Measurements from ENCODE around the gene FGGY. TPM values are rescaled to one million over a fixed set of nuclear protein-coding genes. Genes with fewer than 3 reads are reported as not detected.

FGGY gene
- total RNA-seq, 2 donors from 2014 or later: 14.1 to 14.8 TPM

DNA sequence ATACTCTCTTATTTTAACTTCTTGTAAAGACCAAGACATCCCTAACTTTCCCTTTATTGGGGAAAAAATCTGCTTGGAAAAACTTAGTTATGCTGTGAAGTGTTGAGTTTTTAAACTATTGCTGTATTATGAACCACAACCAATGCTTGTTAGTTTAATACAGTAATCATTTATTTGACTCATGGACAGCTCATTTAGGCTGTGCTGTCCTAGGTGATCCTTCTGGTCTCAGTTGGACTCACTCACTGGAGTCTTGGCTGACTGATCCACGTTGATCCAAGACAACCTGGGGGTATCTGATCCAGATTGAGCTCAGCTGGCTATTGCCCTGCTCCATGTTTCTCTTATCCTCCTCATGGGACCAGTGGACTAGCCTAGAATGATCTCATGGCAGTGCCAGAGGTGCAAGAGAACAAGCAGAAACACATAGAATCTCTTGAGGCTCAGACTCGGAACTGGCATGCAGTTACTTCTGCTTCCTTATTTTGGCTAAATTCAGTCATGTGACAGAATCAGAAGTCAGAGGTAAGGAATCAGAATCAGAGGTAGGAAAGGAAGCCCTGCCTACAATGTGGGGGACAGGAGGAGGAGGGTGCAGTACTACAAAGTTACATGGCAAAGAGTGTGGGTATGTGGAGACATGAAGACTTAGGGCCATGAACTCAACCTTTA lies 156.5 kb downstream of the FGGY start:
- no peak overlapping the region for H3K4me3 Mint-ChIP-seq
- H3K9me3 ChIP-seq (ENCODE audit: control insufficient read depth, low read length): no peaks in the 10 kb centered on the region
- no peaks in the 10 kb centered on the region for H3K27me3 Mint-ChIP-seq (ENCODE audit: insufficient read depth)
- H3K4me1 ChIP-seq (ENCODE audit: control insufficient read depth, insufficient read depth, low read length): peaks cover 4% of the 10 kb centered on the region
- H3K9me3 Mint-ChIP-seq: no peaks in the 10 kb centered on the region
- H3K36me3 ChIP-seq (ENCODE audit: control insufficient read depth, insufficient read depth, low read length): no peaks in the 10 kb centered on the region
- H3K4me3 ChIP-seq (ENCODE audit: low read length): no peak overlapping the region
- no peaks in the 10 kb centered on the region for H3K4me1 Mint-ChIP-seq
- H3K27ac ChIP-seq (ENCODE audit: low read depth, low read length): no peak overlapping the region
- TF ChIP-seq, protein P1, sequence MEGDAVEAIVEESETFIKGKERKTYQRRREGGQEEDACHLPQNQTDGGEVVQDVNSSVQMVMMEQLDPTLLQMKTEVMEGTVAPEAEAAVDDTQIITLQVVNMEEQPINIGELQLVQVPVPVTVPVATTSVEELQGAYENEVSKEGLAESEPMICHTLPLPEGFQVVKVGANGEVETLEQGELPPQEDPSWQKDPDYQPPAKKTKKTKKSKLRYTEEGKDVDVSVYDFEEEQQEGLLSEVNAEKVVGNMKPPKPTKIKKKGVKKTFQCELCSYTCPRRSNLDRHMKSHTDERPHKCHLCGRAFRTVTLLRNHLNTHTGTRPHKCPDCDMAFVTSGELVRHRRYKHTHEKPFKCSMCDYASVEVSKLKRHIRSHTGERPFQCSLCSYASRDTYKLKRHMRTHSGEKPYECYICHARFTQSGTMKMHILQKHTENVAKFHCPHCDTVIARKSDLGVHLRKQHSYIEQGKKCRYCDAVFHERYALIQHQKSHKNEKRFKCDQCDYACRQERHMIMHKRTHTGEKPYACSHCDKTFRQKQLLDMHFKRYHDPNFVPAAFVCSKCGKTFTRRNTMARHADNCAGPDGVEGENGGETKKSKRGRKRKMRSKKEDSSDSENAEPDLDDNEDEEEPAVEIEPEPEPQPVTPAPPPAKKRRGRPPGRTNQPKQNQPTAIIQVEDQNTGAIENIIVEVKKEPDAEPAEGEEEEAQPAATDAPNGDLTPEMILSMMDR (conservative IDR thresholded peaks at IDR 0.05): no peak
- H3K27ac Mint-ChIP-seq: no peak overlapping the region
- WGBS, 2 experiments (ENCODE audit: insufficient coverage in 1 of 2, insufficient read length in 1 of 2): 88 to 90% methylated on average over 2 of the region's 2 CpGs
- no peak for DNase-seq
- H3K36me3 Mint-ChIP-seq (ENCODE audit: low read depth): no peaks in the 10 kb centered on the region
- no peaks in the 10 kb centered on the region for H3K27me3 ChIP-seq (ENCODE audit: control insufficient read depth, insufficient read depth, low read length, poor library complexity, severe bottlenecking)
- no peak overlapping the region for H3K9ac ChIP-seq (ENCODE audit: extremely low read depth, low read length, poor library complexity, severe bottlenecking)

DNA sequence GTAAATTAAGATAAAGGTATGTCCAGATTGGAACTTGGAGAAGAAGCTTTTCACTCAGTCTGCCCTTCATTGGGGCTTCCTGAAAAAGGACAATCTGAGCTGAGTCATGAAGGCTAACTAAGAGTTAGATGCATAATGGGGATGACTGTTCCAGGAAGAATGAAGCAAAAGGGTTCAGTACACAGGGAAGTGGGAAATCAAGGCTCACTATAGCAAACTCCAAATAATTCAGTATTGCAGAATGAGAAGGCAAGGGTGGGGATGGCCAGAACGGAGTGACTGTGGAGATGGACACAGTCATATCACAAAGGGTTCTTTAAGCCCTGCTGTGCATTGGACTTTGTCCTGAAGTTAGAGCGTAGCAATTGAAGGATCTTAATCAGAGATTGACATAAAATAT lies 158.3 kb downstream of the FGGY start:
- H3K4me1 ChIP-seq (ENCODE audit: control insufficient read depth, insufficient read depth, low read length): peaks cover 4% of the 10 kb centered on the region
- Mint-ChIP-seq H3K4me3 (no peak overlapping the region), H3K4me1 (no peaks in the 10 kb centered on the region), H3K27me3 (ENCODE audit: insufficient read depth) (no peaks in the 10 kb centered on the region), H3K36me3 (ENCODE audit: low read depth) (peaks cover 5% of the 10 kb centered on the region), H3K27ac (no peak overlapping the region), H3K9me3 (peaks cover 15% of the 10 kb centered on the region)
- WGBS, 2 experiments (ENCODE audit: insufficient coverage in 1 of 2, insufficient read length in 1 of 2): 95% methylated on average over 2 of the region's 2 CpGs; no CpG with 5 or more reads in 1 of the 2 experiments
- H3K27me3 ChIP-seq (ENCODE audit: control insufficient read depth, insufficient read depth, low read length, poor library complexity, severe bottlenecking): no peaks in the 10 kb centered on the region
- DNase-seq: no peak
- no peak overlapping the region for H3K9ac ChIP-seq (ENCODE audit: extremely low read depth, low read length, poor library complexity, severe bottlenecking)
- H3K4me3 ChIP-seq (ENCODE audit: low read length): no peak overlapping the region
- TF ChIP-seq, protein P1 (conservative IDR thresholded peaks at IDR 0.05): no peak
- H3K9me3 ChIP-seq (ENCODE audit: control insufficient read depth, low read length): peaks cover 13% of the 10 kb centered on the region
- no peaks in the 10 kb centered on the region for H3K36me3 ChIP-seq (ENCODE audit: control insufficient read depth, insufficient read depth, low read length)
- H3K27ac ChIP-seq (ENCODE audit: low read depth, low read length): no peak overlapping the region

GRCh38 chr1:59457786-59458185 lies 160.9 kb downstream of the FGGY start:
- Mint-ChIP-seq H3K4me1 (no peaks in the 10 kb centered on the region), H3K4me3 (no peak overlapping the region), H3K9me3 (peaks cover 28% of the 10 kb centered on the region), H3K36me3 (ENCODE audit: low read depth) (peaks cover 14% of the 10 kb centered on the region), H3K27ac (no peak overlapping the region), H3K27me3 (ENCODE audit: insufficient read depth) (peaks cover 2% of the 10 kb centered on the region)
- H3K27ac ChIP-seq (ENCODE audit: low read depth, low read length): no peak overlapping the region
- DNase-seq: no peak
- no peak overlapping the region for H3K4me3 ChIP-seq (ENCODE audit: low read length)
- TF ChIP-seq, protein P1 (conservative IDR thresholded peaks at IDR 0.05): no peak
- H3K9ac ChIP-seq (ENCODE audit: extremely low read depth, low read length, poor library complexity, severe bottlenecking): no peak overlapping the region
- no peaks in the 10 kb centered on the region for H3K4me1 ChIP-seq (ENCODE audit: control insufficient read depth, insufficient read depth, low read length)
- no peaks in the 10 kb centered on the region for H3K36me3 ChIP-seq (ENCODE audit: control insufficient read depth, insufficient read depth, low read length)
- peaks cover 19% of the 10 kb centered on the region for H3K9me3 ChIP-seq (ENCODE audit: control insufficient read depth, low read length)
- 95 to 100% methylated on average over 1 to 2 of the region's 2 CpGs for WGBS, 2 experiments (ENCODE audit: insufficient coverage in 1 of 2, insufficient read length in 1 of 2)
- no peaks in the 10 kb centered on the region for H3K27me3 ChIP-seq (ENCODE audit: control insufficient read depth, insufficient read depth, low read length, poor library complexity, severe bottlenecking)

Measured in endodermal cell (in vitro differentiated cells).